CD4-positive, alpha-beta T cell treated with Interleukin-12 subunit alpha and Interleukin-12 subunit beta, for 1 hour (primary cell): ENCODE measurements around the gene ATOH8.

Experiments
- DNase-seq: peaks from one replicate; pipeline ENCODE4 v3.0.0-alpha.2; 2020

Gene ATOH8

GRCh38 chr2:85772019-85772745 lies 18.4 kb downstream of the ATOH8 start:
- DNase-seq, result no peak

- no peak for DNase-seq
Observed at GRCh38 chr2:85772841-85773491, 19.2 kb downstream of the ATOH8 start.

GRCh38 chr2:85773692-85774091 lies 19.9 kb downstream of the ATOH8 start:
- DNase-seq, result no peak

- no peak for DNase-seq
Observed at GRCh38 chr2:85774126-85774978, 20.6 kb downstream of the ATOH8 start.

GRCh38 chr2:85775406-85776381 lies 21.9 kb downstream of the ATOH8 start:
- no peak for DNase-seq

- no peak for DNase-seq
Observed at GRCh38 chr2:85776672-85777071, 22.9 kb downstream of the ATOH8 start.

GRCh38 chr2:85777441-85777861 lies 23.7 kb downstream of the ATOH8 start:
- DNase-seq, result no peak

GRCh38 chr2:85778646-85779379 lies 25.0 kb downstream of the ATOH8 start:
- no peak for DNase-seq

- no peak for DNase-seq
Observed at GRCh38 chr2:85779641-85780315, 26.0 kb downstream of the ATOH8 start.

- no peak for DNase-seq
Observed at GRCh38 chr2:85780316-85781012, 26.7 kb downstream of the ATOH8 start.

- DNase-seq, result no peak
Observed at GRCh38 chr2:85781013-85781332, 27.2 kb downstream of the ATOH8 start.

GRCh38 chr2:85783796-85784195 lies 30.0 kb downstream of the ATOH8 start:
- DNase-seq, result no peak

- DNase-seq, result no peak
Observed at GRCh38 chr2:85784474-85784986, 30.7 kb downstream of the ATOH8 start.

GRCh38 chr2:85785027-85785822 lies 31.4 kb downstream of the ATOH8 start:
- no peak for DNase-seq

GRCh38 chr2:85785871-85786270 lies 32.1 kb downstream of the ATOH8 start:
- no peak for DNase-seq

GRCh38 chr2:85786444-85786843 lies 32.7 kb downstream of the ATOH8 start:
- DNase-seq, result no peak

- no peak for DNase-seq
Observed at GRCh38 chr2:85786865-85787264, 33.1 kb downstream of the ATOH8 start.

GRCh38 chr2:85787282-85787980 lies 33.6 kb downstream of the ATOH8 start:
- no peak for DNase-seq

- DNase-seq, result no peak
Observed at GRCh38 chr2:85787981-85788340, 34.2 kb downstream of the ATOH8 start.
